ENCODE results near the gene LYAR. TPM values are rescaled to one million over a fixed set of nuclear protein-coding genes. Genes with fewer than 3 reads are reported as not detected.

LYAR gene
- polyA plus RNA-seq, 1 of the 3 experiments (the other 2 are of a cell fraction): 11.2 TPM

DNA sequence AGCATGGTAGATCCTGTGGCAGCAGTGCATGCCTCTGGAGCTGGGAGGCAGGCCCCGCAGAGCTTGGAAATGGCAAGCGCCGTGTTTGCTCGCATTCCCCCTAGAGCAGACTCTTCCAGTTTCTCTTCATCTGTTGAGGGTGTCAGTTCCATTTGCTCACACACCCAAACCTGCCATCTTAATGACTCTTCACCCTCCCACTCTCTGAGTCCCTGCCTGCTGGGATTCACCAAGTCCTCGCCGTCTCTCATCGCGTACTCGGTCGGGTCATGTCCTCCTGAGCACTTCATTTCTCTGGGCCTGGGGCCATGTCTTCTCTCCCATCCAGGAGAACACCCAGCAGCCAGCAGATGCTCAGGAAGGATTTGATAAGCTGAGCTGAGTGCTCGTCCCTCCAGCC lies 17.0 kb upstream of the LYAR start:
- H3K9me2 ChIP-seq: no peaks in the 10 kb centered on the region
- H3K27me3 ChIP-seq (ENCODE audit: insufficient read depth): no peaks in the 10 kb centered on the region
- TF ChIP-seq ELF1 (IDR thresholded peaks at IDR 0.05): no peak
- TF ChIP-seq EZH2phosphoT487 (IDR thresholded peaks at IDR 0.05; ENCODE audit: borderline replicate concordance, low read depth): no peak
- no peak for TF ChIP-seq YY1 (IDR thresholded peaks at IDR 0.05; ENCODE audit: low read depth)
- no peak for TF ChIP-seq RXRA (IDR thresholded peaks at IDR 0.05; ENCODE audit: borderline replicate concordance, low read depth)
- TF ChIP-seq NRF1 (IDR thresholded peaks at IDR 0.05; ENCODE audit: low read depth, low read length): no peak
- no peak for TF ChIP-seq POLR2AphosphoS5 (IDR thresholded peaks at IDR 0.05; ENCODE audit: low read depth, low read length)
- TF ChIP-seq, protein P1, sequence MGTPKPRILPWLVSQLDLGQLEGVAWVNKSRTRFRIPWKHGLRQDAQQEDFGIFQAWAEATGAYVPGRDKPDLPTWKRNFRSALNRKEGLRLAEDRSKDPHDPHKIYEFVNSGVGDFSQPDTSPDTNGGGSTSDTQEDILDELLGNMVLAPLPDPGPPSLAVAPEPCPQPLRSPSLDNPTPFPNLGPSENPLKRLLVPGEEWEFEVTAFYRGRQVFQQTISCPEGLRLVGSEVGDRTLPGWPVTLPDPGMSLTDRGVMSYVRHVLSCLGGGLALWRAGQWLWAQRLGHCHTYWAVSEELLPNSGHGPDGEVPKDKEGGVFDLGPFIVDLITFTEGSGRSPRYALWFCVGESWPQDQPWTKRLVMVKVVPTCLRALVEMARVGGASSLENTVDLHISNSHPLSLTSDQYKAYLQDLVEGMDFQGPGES (IDR thresholded peaks at IDR 0.05; ENCODE audit: low read depth, low read length): no peak
- TF ChIP-seq, protein P2, sequence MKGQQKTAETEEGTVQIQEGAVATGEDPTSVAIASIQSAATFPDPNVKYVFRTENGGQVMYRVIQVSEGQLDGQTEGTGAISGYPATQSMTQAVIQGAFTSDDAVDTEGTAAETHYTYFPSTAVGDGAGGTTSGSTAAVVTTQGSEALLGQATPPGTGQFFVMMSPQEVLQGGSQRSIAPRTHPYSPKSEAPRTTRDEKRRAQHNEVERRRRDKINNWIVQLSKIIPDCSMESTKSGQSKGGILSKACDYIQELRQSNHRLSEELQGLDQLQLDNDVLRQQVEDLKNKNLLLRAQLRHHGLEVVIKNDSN (IDR thresholded peaks at IDR 0.05; ENCODE audit: borderline replicate concordance, low read depth): no peak
- no peak for TF ChIP-seq GABPA (IDR thresholded peaks at IDR 0.05; ENCODE audit: low read depth)
- TF ChIP-seq FOXJ3 (CRISPR knock-in tag; IDR thresholded peaks at IDR 0.05): no peak
- no peak for TF ChIP-seq JUND (IDR thresholded peaks at IDR 0.05)
- TF ChIP-seq, protein P3, sequence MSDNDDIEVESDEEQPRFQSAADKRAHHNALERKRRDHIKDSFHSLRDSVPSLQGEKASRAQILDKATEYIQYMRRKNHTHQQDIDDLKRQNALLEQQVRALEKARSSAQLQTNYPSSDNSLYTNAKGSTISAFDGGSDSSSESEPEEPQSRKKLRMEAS (IDR thresholded peaks at IDR 0.05; ENCODE audit: low read depth): no peak
- peaks cover 0 to 12% of the 10 kb centered on the region in 2 experiments; a peak in 1 of 4 replicates for H3K4me1 ChIP-seq (ENCODE audit: control insufficient read depth in 1 of 2, insufficient read depth in 2 of 2, low read depth in 1 of 2, low read length in 1 of 2)
- POLR2A ChIA-PET: interaction anchor here (0.6 kb wide), 1 partner anchor 1290 kb away, joined by 3 read pairs; no protein-coding TSS in a partner anchor
- CTCF ChIA-PET: no interaction called here
- H2AFZ ChIP-seq (ENCODE audit: low read depth): no peak overlapping the region
- H3K4me3 ChIP-seq (ENCODE audit: low read depth in 2 of 2, low read length in 1 of 2): no peak overlapping the region
- no peak overlapping the region for H3K4me2 ChIP-seq
- H3K27ac ChIP-seq (ENCODE audit: low read depth in 2 of 2, low read length in 1 of 2): no peak overlapping the region
- no peak for DNase-seq
- H3K9me3 ChIP-seq: no peaks in the 10 kb centered on the region
- H3F3A ChIP-seq (replicated peaks; ENCODE audit: insufficient read depth): no peaks in the 10 kb centered on the region
- 98% methylated on average over 10 of the region's 11 CpGs for WGBS (ENCODE audit: low lambda C conversion rate)
- H3K79me2 ChIP-seq (ENCODE audit: insufficient read depth): peaks cover 16% of the 10 kb centered on the region
- H3K36me3 ChIP-seq (replicated peaks in 1 of 2; ENCODE audit: control insufficient read depth in 1 of 2, insufficient read depth in 2 of 2, low read length in 1 of 2): peaks cover 21 to 56% of the 10 kb centered on the region in 2 experiments
- no peaks in the 10 kb centered on the region for H4K20me1 ChIP-seq (ENCODE audit: insufficient read depth)
- no peak overlapping the region for H3K9ac ChIP-seq

DNA sequence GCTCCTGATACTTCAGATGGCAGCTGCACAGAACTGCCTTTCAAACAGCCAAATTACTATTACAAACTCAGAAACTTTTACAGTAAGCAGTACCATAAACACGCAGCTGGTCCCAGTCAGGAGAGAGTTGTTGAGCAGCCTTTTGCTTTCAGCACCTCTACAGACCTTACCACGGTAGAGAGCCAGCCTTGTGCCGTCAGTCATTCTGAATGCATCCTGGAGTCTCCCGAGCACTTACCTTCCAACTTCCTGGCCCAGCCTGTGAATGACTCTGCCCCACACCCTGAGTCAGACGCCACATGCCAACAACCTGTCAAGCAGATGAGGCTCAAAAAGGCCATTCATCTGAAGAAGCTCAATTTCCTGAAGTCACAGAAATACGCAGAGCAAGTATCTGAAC lies 12.5 kb upstream of the LYAR start:
- no peak overlapping the region for H3K4me2 ChIP-seq
- no peaks in the 10 kb centered on the region for H3K27me3 ChIP-seq (ENCODE audit: insufficient read depth)
- H3F3A ChIP-seq (replicated peaks; ENCODE audit: insufficient read depth): no peaks in the 10 kb centered on the region
- POLR2A ChIA-PET: no interaction called here
- 68% methylated on average over 6 of the region's 6 CpGs for WGBS (ENCODE audit: low lambda C conversion rate)
- H3K4me1 ChIP-seq (ENCODE audit: control insufficient read depth in 1 of 2, insufficient read depth in 2 of 2, low read depth in 1 of 2, low read length in 1 of 2): no peaks in the 10 kb centered on the region
- H3K27ac ChIP-seq (ENCODE audit: low read depth in 2 of 2, low read length in 1 of 2): no peak overlapping the region
- H3K9ac ChIP-seq: no peak overlapping the region
- no peak overlapping the region for H3K4me3 ChIP-seq (ENCODE audit: low read depth in 2 of 2, low read length in 1 of 2)
- DNase-seq: no peak
- CTCF ChIA-PET: interaction anchor here (1.1 kb wide), 1 partner anchor 42 kb away, joined by 5 read pairs; no protein-coding TSS in a partner anchor
- peaks cover 20% of the 10 kb centered on the region for H3K79me2 ChIP-seq (ENCODE audit: insufficient read depth)
- no peak overlapping the region for H2AFZ ChIP-seq (ENCODE audit: low read depth)
- H4K20me1 ChIP-seq (ENCODE audit: insufficient read depth): 0 out of 2 replicates have a peak, but pooled peaks cover 3% of the 10 kb centered on the region
- TF ChIP-seq GATA2 (CRISPR knock-in tag; IDR thresholded peaks at IDR 0.05): no peak
- no peak for TF ChIP-seq TEAD4 (IDR thresholded peaks at IDR 0.05; ENCODE audit: borderline replicate concordance, insufficient read depth)
- H3K9me3 ChIP-seq: no peaks in the 10 kb centered on the region
- H3K36me3 ChIP-seq (replicated peaks in 1 of 2; ENCODE audit: control insufficient read depth in 1 of 2, insufficient read depth in 2 of 2, low read length in 1 of 2): peaks cover 21 to 68% of the 10 kb centered on the region in 2 experiments
- no peaks in the 10 kb centered on the region for H3K9me2 ChIP-seq

Measured in SK-N-SH (cell line).